ENCODE data around the gene LRP1B. TPM values are rescaled to one million over a fixed set of nuclear protein-coding genes. Genes with fewer than 3 reads are reported as not detected.

Gene LRP1B
- total and polyA plus RNA-seq, 2 donors from 2014 or later, result 0.69 to 1.2 TPM

GRCh38 chr2:140770645-140771044, 1360.2 kb downstream of the LRP1B start:
- H3K4me3 ChIP-seq (ENCODE audit: low read length in 3 of 3), result no peak overlapping the region
- H3K36me3 ChIP-seq (ENCODE audit: control insufficient read depth in 2 of 3, insufficient read depth in 3 of 3, low read length in 3 of 3), result no peaks in the 10 kb centered on the region
- no peaks in the 10 kb centered on the region for H3K9me3 ChIP-seq (ENCODE audit: control insufficient read depth in 2 of 3, insufficient read depth in 1 of 3, low read length in 3 of 3)
- intact Hi-C loops (cut with DNase I), result no loop called here
- no peak for FAIRE-seq
- no peak overlapping the region for H3K27ac ChIP-seq (ENCODE audit: low read depth in 2 of 2, low read length in 2 of 2)
- no peak for DNase-seq
- H3K4me1 ChIP-seq (ENCODE audit: control insufficient read depth in 2 of 3, insufficient read depth in 2 of 3, low read depth in 1 of 3, low read length in 3 of 3), result no peaks in the 10 kb centered on the region
- no peak for TF ChIP-seq CTCF (IDR thresholded peaks at IDR 0.05; ENCODE audit: borderline replicate concordance, extremely low read depth, insufficient read depth)
- no peaks in the 10 kb centered on the region for H3K27me3 ChIP-seq (ENCODE audit: control insufficient read depth, insufficient read depth, low read length)
- no peak overlapping the region for H3K9ac ChIP-seq (ENCODE audit: low read length in 3 of 3)

- H3K9ac ChIP-seq (ENCODE audit: low read length in 3 of 3), result no peak overlapping the region
- no peak for FAIRE-seq
- intact Hi-C loops (cut with DNase I), result no loop called here
Observed at GRCh38 chr2:140761807-140762206, 1369.0 kb downstream of the LRP1B start.

GRCh38 chr2:140759426-140760156, 1371.2 kb downstream of the LRP1B start:
- intact Hi-C loops (cut with DNase I), result no loop called here
- no peaks in the 10 kb centered on the region for H3K9me3 ChIP-seq (ENCODE audit: control insufficient read depth in 2 of 3, insufficient read depth in 1 of 3, low read length in 3 of 3)
- no peak for FAIRE-seq

More at GRCh38 chr2:140761807-140762206, 1369.0 kb downstream of the LRP1B start:
- Histone ChIP-seq H3K27ac (ENCODE audit: low read depth in 2 of 2, low read length in 2 of 2) (no peak overlapping the region), H3K9me3 (ENCODE audit: control insufficient read depth in 2 of 3, insufficient read depth in 1 of 3, low read length in 3 of 3) (no peaks in the 10 kb centered on the region), H3K4me3 (ENCODE audit: low read length in 3 of 3) (no peak overlapping the region), H3K36me3 (ENCODE audit: control insufficient read depth in 2 of 3, insufficient read depth in 3 of 3, low read length in 3 of 3) (no peaks in the 10 kb centered on the region), H3K27me3 (ENCODE audit: control insufficient read depth, insufficient read depth, low read length) (no peaks in the 10 kb centered on the region), H3K4me1 (ENCODE audit: control insufficient read depth in 2 of 3, insufficient read depth in 2 of 3, low read depth in 1 of 3, low read length in 3 of 3) (no peaks in the 10 kb centered on the region)
- no peak for DNase-seq
- TF ChIP-seq CTCF (IDR thresholded peaks at IDR 0.05; ENCODE audit: borderline replicate concordance, extremely low read depth, insufficient read depth), result no peak

More at GRCh38 chr2:140759426-140760156, 1371.2 kb downstream of the LRP1B start:
- Histone ChIP-seq H3K4me3 (ENCODE audit: low read length in 3 of 3) (no peak overlapping the region), H3K9ac (ENCODE audit: low read length in 3 of 3) (no peak overlapping the region), H3K27ac (ENCODE audit: low read depth in 2 of 2, low read length in 2 of 2) (no peak overlapping the region), H3K4me1 (ENCODE audit: control insufficient read depth in 2 of 3, insufficient read depth in 2 of 3, low read depth in 1 of 3, low read length in 3 of 3) (no peaks in the 10 kb centered on the region), H3K36me3 (ENCODE audit: control insufficient read depth in 2 of 3, insufficient read depth in 3 of 3, low read length in 3 of 3) (no peaks in the 10 kb centered on the region), H3K27me3 (ENCODE audit: control insufficient read depth, insufficient read depth, low read length) (no peaks in the 10 kb centered on the region)
- TF ChIP-seq CTCF (IDR thresholded peaks at IDR 0.05; ENCODE audit: borderline replicate concordance, extremely low read depth, insufficient read depth), result no peak
- no peak for DNase-seq
